ENCODE results near the gene VWCE.

The VWCE gene

DNA sequence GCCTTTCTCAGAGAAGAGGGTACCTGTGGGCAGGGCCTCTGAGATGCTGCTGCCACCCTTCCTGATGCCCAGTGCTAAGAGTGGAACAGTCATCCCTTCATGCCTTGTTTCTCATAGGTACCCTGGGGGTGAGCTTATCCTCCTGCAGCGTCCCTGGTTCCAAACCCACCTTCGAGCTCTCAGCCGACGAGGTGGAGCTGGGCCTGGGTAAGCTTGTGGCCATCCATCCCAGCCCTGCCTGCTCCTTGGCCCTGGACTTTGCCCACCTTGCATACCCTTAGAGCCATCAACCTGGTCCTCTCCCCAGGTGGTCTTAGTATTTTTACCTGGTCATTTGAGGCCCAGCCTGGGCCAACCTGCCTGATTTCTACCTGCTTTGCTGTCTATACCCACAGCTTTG, 46.6 kb upstream of the VWCE start:
- Histone ChIP-seq H3K9me2 (replicated peaks; ENCODE audit: low read depth, low read length) (no peaks in the 10 kb centered on the region), H3K79me2 (ENCODE audit: insufficient read depth, low read length) (no peaks in the 10 kb centered on the region), H3K4me1 (ENCODE audit: insufficient read depth, low read length, poor library complexity, severe bottlenecking) (peaks cover 10% of the 10 kb centered on the region), H3K9ac (ENCODE audit: low read depth, low read length, poor library complexity, severe bottlenecking) (no peak overlapping the region), H4K20me1 (ENCODE audit: insufficient read depth, low read length, poor library complexity, severe bottlenecking) (no peaks in the 10 kb centered on the region), H3K36me3 (ENCODE audit: insufficient read depth, low read length) (no peaks in the 10 kb centered on the region), H3F3A (ENCODE audit: low read depth) (no peaks in the 10 kb centered on the region), H2AFZ (ENCODE audit: low read length) (no peak overlapping the region), H3K27me3 (ENCODE audit: insufficient read depth, low read length, poor library complexity, severe bottlenecking) (no peaks in the 10 kb centered on the region), H3K4me3 (ENCODE audit: low read length, poor library complexity, severe bottlenecking) (no peak overlapping the region), H3K4me2 (ENCODE audit: low read depth, low read length, poor library complexity, severe bottlenecking) (no peak overlapping the region), H3K9me3 (ENCODE audit: insufficient read depth, low read depth, low read length) (no peaks in the 10 kb centered on the region)
- TF ChIP-seq CTCF (conservative IDR thresholded peaks at IDR 0.05; ENCODE audit: low read length) (no peak), EZH2phosphoT487 (IDR thresholded peaks at IDR 0.05; ENCODE audit: borderline replicate concordance) (no peak)

DNA sequence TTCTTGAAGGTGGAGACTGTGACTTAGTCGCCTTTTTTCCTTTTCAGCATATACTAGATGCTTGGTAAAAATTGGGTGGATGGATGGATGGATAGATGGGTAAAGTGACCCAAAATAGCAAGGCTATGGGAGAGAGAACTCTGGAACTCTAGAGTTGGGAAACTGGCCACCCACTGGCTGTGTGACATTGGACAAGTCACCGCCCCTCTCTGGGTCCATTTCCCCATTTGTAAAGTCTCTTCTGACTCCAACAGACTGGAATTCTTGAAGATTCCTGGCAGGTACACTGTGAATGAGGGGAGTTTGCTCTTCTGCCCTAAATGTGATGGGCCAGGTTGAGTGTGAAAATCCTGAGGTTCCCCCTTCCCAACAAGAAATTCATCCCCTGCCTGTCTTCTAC, 45.9 kb upstream of the VWCE start:
- Histone ChIP-seq H3K9me3 (ENCODE audit: insufficient read depth, low read depth, low read length) (no peaks in the 10 kb centered on the region), H3K9me2 (replicated peaks; ENCODE audit: low read depth, low read length) (no peaks in the 10 kb centered on the region), H3K36me3 (ENCODE audit: insufficient read depth, low read length) (no peaks in the 10 kb centered on the region), H3K79me2 (ENCODE audit: insufficient read depth, low read length) (no peaks in the 10 kb centered on the region), H3K4me3 (ENCODE audit: low read length, poor library complexity, severe bottlenecking) (no peak overlapping the region), H3K4me1 (ENCODE audit: insufficient read depth, low read length, poor library complexity, severe bottlenecking) (peaks cover 8% of the 10 kb centered on the region), H3K4me2 (ENCODE audit: low read depth, low read length, poor library complexity, severe bottlenecking) (no peak overlapping the region), H3K9ac (ENCODE audit: low read depth, low read length, poor library complexity, severe bottlenecking) (no peak overlapping the region), H3F3A (ENCODE audit: low read depth) (no peaks in the 10 kb centered on the region), H2AFZ (ENCODE audit: low read length) (no peak overlapping the region), H4K20me1 (ENCODE audit: insufficient read depth, low read length, poor library complexity, severe bottlenecking) (no peaks in the 10 kb centered on the region), H3K27me3 (ENCODE audit: insufficient read depth, low read length, poor library complexity, severe bottlenecking) (no peaks in the 10 kb centered on the region)
- TF ChIP-seq CTCF (conservative IDR thresholded peaks at IDR 0.05; ENCODE audit: low read length) (no peak), EZH2phosphoT487 (IDR thresholded peaks at IDR 0.05; ENCODE audit: borderline replicate concordance) (no peak)

DNA sequence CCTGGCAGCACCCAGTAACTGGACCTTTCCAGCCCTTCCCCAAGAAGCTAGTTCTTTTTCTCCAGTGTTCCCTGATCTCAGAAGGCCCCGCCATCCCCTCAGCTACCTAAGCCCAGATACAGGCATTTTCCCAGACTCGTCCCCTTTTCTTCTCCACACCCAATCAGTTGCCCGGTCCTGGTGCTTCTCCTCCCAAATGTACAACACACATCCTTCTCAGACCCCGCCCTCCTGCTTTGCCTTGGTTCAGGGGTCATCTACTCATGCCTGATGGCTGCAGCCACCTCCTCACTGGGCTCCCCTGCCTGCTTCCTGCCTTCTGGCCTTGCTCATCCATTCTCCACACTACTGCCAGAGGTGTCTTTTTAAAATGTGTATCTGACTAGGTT, 44.4 kb upstream of the VWCE start:
- Histone ChIP-seq H3K36me3 (ENCODE audit: insufficient read depth, low read length) (no peaks in the 10 kb centered on the region), H3K9me2 (replicated peaks; ENCODE audit: low read depth, low read length) (no peaks in the 10 kb centered on the region), H3K4me2 (ENCODE audit: low read depth, low read length, poor library complexity, severe bottlenecking) (no peak overlapping the region), H2AFZ (ENCODE audit: low read length) (no peak overlapping the region), H3K9me3 (ENCODE audit: insufficient read depth, low read depth, low read length) (no peaks in the 10 kb centered on the region), H4K20me1 (ENCODE audit: insufficient read depth, low read length, poor library complexity, severe bottlenecking) (no peaks in the 10 kb centered on the region), H3K4me3 (ENCODE audit: low read length, poor library complexity, severe bottlenecking) (no peak overlapping the region), H3K79me2 (ENCODE audit: insufficient read depth, low read length) (peaks cover 10% of the 10 kb centered on the region; the same call in 1 of the 2 replicates), H3K27me3 (ENCODE audit: insufficient read depth, low read length, poor library complexity, severe bottlenecking) (no peaks in the 10 kb centered on the region), H3K9ac (ENCODE audit: low read depth, low read length, poor library complexity, severe bottlenecking) (no peak overlapping the region), H3K4me1 (ENCODE audit: insufficient read depth, low read length, poor library complexity, severe bottlenecking) (peaks cover 20% of the 10 kb centered on the region), H3F3A (ENCODE audit: low read depth) (no peaks in the 10 kb centered on the region)
- TF ChIP-seq CTCF (conservative IDR thresholded peaks at IDR 0.05; ENCODE audit: low read length) = no peak
- no peak for TF ChIP-seq EZH2phosphoT487 (IDR thresholded peaks at IDR 0.05; ENCODE audit: borderline replicate concordance)
